Measurements from ENCODE around the gene AGAP1.

Gene AGAP1

GRCh38 chr2:235727891-235728799 lies 234.3 kb downstream of the AGAP1 start:
- DNase-seq: no peak

- DNase-seq: peak in 5 of 51 donors; percentile 26 to 38 (median 35)
These were observed 235.1 kb downstream of the AGAP1 start for GRCh38 chr2:235728800-235729556.

GRCh38 chr2:235729557-235729947 lies 235.7 kb downstream of the AGAP1 start:
- DNase-seq: no peak

GRCh38 chr2:235730115-235730514 lies 236.3 kb downstream of the AGAP1 start:
- DNase-seq: no peak

GRCh38 chr2:235733761-235734160 lies 239.9 kb downstream of the AGAP1 start:
- no peak for DNase-seq

- no peak for DNase-seq
These were observed 240.3 kb downstream of the AGAP1 start for GRCh38 chr2:235734168-235734567.

- peak in 1 of 51 donors; percentile 24 for DNase-seq
These were observed 240.9 kb downstream of the AGAP1 start for GRCh38 chr2:235734688-235735231.

GRCh38 chr2:235737396-235737795 lies 243.6 kb downstream of the AGAP1 start:
- no peak for DNase-seq

GRCh38 chr2:235737840-235738239 lies 244.0 kb downstream of the AGAP1 start:
- no peak for DNase-seq

GRCh38 chr2:235739704-235740415 lies 246.0 kb downstream of the AGAP1 start:
- DNase-seq: no peak

GRCh38 chr2:235740821-235741220 lies 247.0 kb downstream of the AGAP1 start:
- DNase-seq: peak in 8 of 51 donors; percentile 13 to 39 (median 32)

GRCh38 chr2:235744161-235744560 lies 250.3 kb downstream of the AGAP1 start:
- no peak for DNase-seq

GRCh38 chr2:235745597-235745996 lies 251.8 kb downstream of the AGAP1 start:
- no peak for DNase-seq

- peak in 28 of 51 donors; percentile 14 to 78 (median 46) for DNase-seq
These were observed 252.6 kb downstream of the AGAP1 start for GRCh38 chr2:235746257-235746934.

GRCh38 chr2:235747001-235747785 lies 253.3 kb downstream of the AGAP1 start:
- DNase-seq: no peak

- peak in 1 of 51 donors; percentile 14 for DNase-seq
These were observed 253.9 kb downstream of the AGAP1 start for GRCh38 chr2:235747786-235748091.

GRCh38 chr2:235749121-235749770 lies 255.4 kb downstream of the AGAP1 start:
- DNase-seq: no peak

- DNase-seq: no peak
These were observed 255.9 kb downstream of the AGAP1 start for GRCh38 chr2:235749771-235750160.

- DNase-seq: no peak
These were observed 259.0 kb downstream of the AGAP1 start for GRCh38 chr2:235752846-235753245.

Data from hypothalamus (tissue), 51 donors.